Calu3 (cell line): ENCODE measurements around the gene THSD7B. TPM values are rescaled to one million over a fixed set of nuclear protein-coding genes. Genes with fewer than 3 reads are reported as not detected.

Experiments used
- BruUV-seq: library from RNA; stranded (reverse); fragments of 400-500 nt; replicated peaks from 2 replicates; lab custom pipeline; 2021; lab: Mats Ljungman, UMichigan
- CTCF ChIA-PET: fragments of 300-600 bp; sonication (Branson Sonifier 250); formaldehyde crosslinking; loops from one replicate; lab custom pipeline; 2022; ENCODE audit warnings: antibody characterized with exemption; lab: Charles Lee
- DNase-seq: peaks from one replicate; pipeline ENCODE4 v3.0.0; 2022
- H3K27ac Mint-ChIP-seq: one replicate; pipeline ENCODE4 v1.8.0; 2022; ENCODE audit warnings: mixed read lengths; ENCODE audit not compliant: unreplicated experiment
- H3K27me3 Mint-ChIP-seq: one replicate; pipeline ENCODE4 v1.8.0; 2022; ENCODE audit warnings: mixed read lengths; ENCODE audit not compliant: unreplicated experiment
- H3K36me3 Mint-ChIP-seq: one replicate; pipeline ENCODE4 v1.8.0; 2022; ENCODE audit warnings: mild to moderate bottlenecking, moderate library complexity, mixed read lengths; ENCODE audit not compliant: insufficient read depth, unreplicated experiment
- H3K4me1 Mint-ChIP-seq: one replicate; pipeline ENCODE4 v1.8.0; 2022; ENCODE audit warnings: mild to moderate bottlenecking, low read depth, mixed read lengths; ENCODE audit not compliant: unreplicated experiment
- H3K4me3 Mint-ChIP-seq: one replicate; pipeline ENCODE4 v1.8.0; 2022; ENCODE audit warnings: mild to moderate bottlenecking, low read depth, moderate library complexity, mixed read lengths; ENCODE audit not compliant: unreplicated experiment
- H3K9me3 Mint-ChIP-seq: one replicate; pipeline ENCODE4 v1.8.0; 2022; ENCODE audit warnings: low read depth, mixed read lengths; ENCODE audit not compliant: unreplicated experiment
- CTCF ChIP-seq: fragments of 200-600 bp; IDR thresholded peaks from one replicate; pipeline ENCODE4 v1.8.0; 2022; ENCODE audit warnings: antibody characterized with exemption; ENCODE audit not compliant: unreplicated experiment
- intact Hi-C: fragments of 100-400 bp; cut with micrococcal nuclease; formaldehyde crosslinking; loops from one replicate; pipeline ENCODE4 v1.10.0; 2022; ENCODE audit not compliant: unreplicated experiment
- total RNA-seq: library from RNA; stranded (reverse); gene quantifications from 2 replicates; pipeline ENCODE4 v1.2.3, GENCODE V29; 2022

Gene THSD7B
- total RNA-seq, 1 experiment from 2014 or later, result not detected

DNA sequence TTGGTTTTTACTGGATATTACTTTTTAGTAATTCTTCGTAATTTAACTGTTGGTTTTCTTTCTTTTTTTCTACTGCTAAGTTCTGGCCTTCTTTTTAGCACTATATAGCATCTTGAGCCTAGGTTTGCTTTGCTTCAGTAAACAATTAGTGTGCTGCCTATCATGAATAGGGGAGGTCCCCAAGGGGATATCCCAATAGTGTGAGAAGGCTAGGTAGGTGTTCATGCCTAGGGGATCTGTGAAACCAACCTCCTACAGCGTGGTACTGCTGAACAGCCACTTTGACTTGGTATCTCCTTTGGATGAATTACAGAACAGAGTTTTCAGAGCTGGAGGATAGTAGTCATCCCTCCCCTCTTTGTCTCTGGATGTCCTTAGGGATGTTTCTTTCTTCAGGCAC, 888.7 kb downstream of the THSD7B start:
- no peak overlapping the region for H3K27ac Mint-ChIP-seq
- TF ChIP-seq CTCF, result no peak
- CTCF ChIA-PET, result no interaction called here
- peaks cover 19% of the 10 kb centered on the region for H3K4me1 Mint-ChIP-seq
- no peak for DNase-seq
- no peaks in the 10 kb centered on the region for H3K9me3 Mint-ChIP-seq
- H3K36me3 Mint-ChIP-seq, result no peaks in the 10 kb centered on the region
- no peaks in the 10 kb centered on the region for H3K27me3 Mint-ChIP-seq
- BruUV-seq, result no TSS peak
- intact Hi-C loops, result loop anchor here (10.0 kb wide), 1 partner anchor 479 kb away; no protein-coding TSS in a partner anchor
- no peak overlapping the region for H3K4me3 Mint-ChIP-seq

DNA sequence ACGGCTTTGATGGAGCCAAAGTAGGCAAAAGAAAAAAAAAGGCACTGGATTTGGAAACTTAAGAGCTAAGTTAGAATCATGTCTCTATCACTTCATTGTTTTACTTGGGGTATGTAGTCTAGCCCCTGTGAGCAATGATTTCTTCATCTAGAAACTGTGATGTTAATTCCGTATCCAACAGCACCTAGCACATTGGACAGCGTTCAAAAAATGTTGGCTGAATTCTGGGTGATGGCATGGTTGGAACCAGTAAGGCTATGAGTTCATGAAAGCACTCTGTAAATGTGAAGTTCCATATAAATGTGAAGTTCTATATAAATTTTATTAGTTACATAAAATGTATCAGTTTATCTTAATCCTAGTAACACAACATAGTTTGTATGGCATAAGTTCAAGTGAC, 890.5 kb downstream of the THSD7B start:
- BruUV-seq, result no TSS peak
- intact Hi-C loops, result loop anchor here (5.0 to 10.0 kb wide), 3 partner anchors 189 to 784 kb away; no protein-coding TSS in a partner anchor
- CTCF ChIA-PET, result no interaction called here
- Mint-ChIP-seq H3K9me3 (no peaks in the 10 kb centered on the region), H3K4me1 (peaks cover 19% of the 10 kb centered on the region), H3K27ac (no peak overlapping the region), H3K36me3 (no peaks in the 10 kb centered on the region), H3K4me3 (no peak overlapping the region), H3K27me3 (no peaks in the 10 kb centered on the region)
- no peak for DNase-seq
- TF ChIP-seq CTCF, result no peak

DNA sequence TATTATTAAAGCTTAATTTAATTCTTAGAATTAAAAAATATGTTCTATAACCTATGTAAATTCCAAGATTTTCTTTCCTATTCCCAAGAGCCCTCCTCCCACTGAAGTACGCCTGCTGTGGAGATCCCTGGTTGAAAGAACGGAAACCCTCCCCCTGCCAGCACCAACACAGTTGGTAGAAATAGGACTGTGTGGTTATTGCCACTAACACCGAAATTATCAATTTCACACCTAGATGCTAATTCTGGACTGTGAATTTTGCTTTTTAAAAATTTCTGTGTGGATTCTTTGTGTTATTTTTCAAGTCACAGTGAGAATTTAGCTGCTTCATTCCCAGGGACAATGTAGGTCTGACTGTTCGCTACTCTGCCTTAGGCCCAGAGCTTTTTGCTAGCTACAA, 893.1 kb downstream of the THSD7B start:
- H3K27me3 Mint-ChIP-seq, result no peaks in the 10 kb centered on the region
- TF ChIP-seq CTCF, result no peak
- DNase-seq, result no peak
- H3K4me1 Mint-ChIP-seq, result peaks cover 5% of the 10 kb centered on the region
- H3K4me3 Mint-ChIP-seq, result no peak overlapping the region
- intact Hi-C loops, result loop anchor here (5.0 to 10.0 kb wide), 3 partner anchors 191 to 786 kb away; no protein-coding TSS in a partner anchor
- peaks cover 10% of the 10 kb centered on the region for H3K9me3 Mint-ChIP-seq
- BruUV-seq, result no TSS peak
- H3K36me3 Mint-ChIP-seq, result no peaks in the 10 kb centered on the region
- CTCF ChIA-PET, result no interaction called here
- no peak overlapping the region for H3K27ac Mint-ChIP-seq

DNA sequence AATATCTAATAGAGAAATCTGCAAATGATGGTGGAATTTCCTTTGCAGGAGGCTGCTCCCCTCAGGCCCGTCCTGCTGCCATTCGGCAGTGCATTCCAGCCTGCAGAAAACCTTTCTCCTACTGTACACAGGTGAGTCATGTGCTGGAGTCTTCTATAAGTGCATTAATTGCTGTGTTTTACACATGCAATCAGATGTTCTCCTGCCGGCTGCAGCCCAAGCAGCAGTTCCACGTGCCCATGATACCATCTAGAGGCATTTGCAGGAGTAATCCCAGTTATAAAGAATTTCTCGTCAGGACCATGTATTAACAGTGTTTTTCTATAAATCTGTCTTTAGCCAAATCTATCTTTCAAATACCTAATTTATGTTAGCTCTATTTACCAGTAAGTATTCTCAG, 894.3 kb downstream of the THSD7B start:
- intact Hi-C loops, result loop anchor here (1.0 to 10.0 kb wide), 4 partner anchors 179 to 787 kb away; no protein-coding TSS in a partner anchor
- H3K27ac Mint-ChIP-seq, result no peak overlapping the region
- CTCF ChIA-PET, result no interaction called here
- no peaks in the 10 kb centered on the region for H3K4me1 Mint-ChIP-seq
- no peaks in the 10 kb centered on the region for H3K36me3 Mint-ChIP-seq
- no peak for TF ChIP-seq CTCF
- peak; percentile 46 for DNase-seq
- no peaks in the 10 kb centered on the region for H3K27me3 Mint-ChIP-seq
- BruUV-seq, result no TSS peak
- no peak overlapping the region for H3K4me3 Mint-ChIP-seq
- H3K9me3 Mint-ChIP-seq, result peaks cover 10% of the 10 kb centered on the region
